SU-DHL-6 (cell line): ENCODE data around the gene GPC2.

Experiments used
- H2AFZ ChIP-seq: fragments of 200-600 bp; sonication (generic); 2 replicates; pipeline ENCODE4 v1.6.1; 2014; ENCODE audit warnings: low read depth, mild to moderate bottlenecking, moderate library complexity, mixed read lengths, antibody characterized with exemption, low read length; ENCODE audit not compliant: severe bottlenecking
- H3F3A ChIP-seq: fragments of 200-600 bp; shearing (Covaris generic); 2 replicates; pipeline ENCODE4 v1.6.0; 2016; ENCODE audit warnings: antibody characterized with exemption, mild to moderate bottlenecking; ENCODE audit not compliant: insufficient read depth
- H3K27ac ChIP-seq: fragments of 200-600 bp; sonication (generic); 2 replicates; pipeline ENCODE4 v1.5.1; 2016; ENCODE audit warnings: low read depth, mild to moderate bottlenecking, low read length, moderate library complexity, mixed read lengths
- H3K27me3 ChIP-seq: fragments of 200-600 bp; sonication (generic), shearing (Covaris generic); 2 replicates; pipeline ENCODE4 v1.6.0; 2014; ENCODE audit warnings: mild to moderate bottlenecking, low read length
- H3K36me3 ChIP-seq: fragments of 200-600 bp; sonication (generic); 2 replicates; pipeline ENCODE4 v1.6.1; 2014; ENCODE audit warnings: mild to moderate bottlenecking, low read length, mixed read lengths
- H3K4me2 ChIP-seq: fragments of 300-600, 200-600 bp; shearing (Covaris generic), sonication (generic); 2 replicates; pipeline ENCODE4 v1.6.0; 2014; ENCODE audit warnings: low read length, low read depth, mild to moderate bottlenecking; ENCODE audit not compliant: poor library complexity, severe bottlenecking
- H3K4me3 ChIP-seq: fragments of 200-600 bp; sonication (generic); 2 replicates; pipeline ENCODE4 v1.5.1; 2014; ENCODE audit warnings: antibody characterized with exemption, low read length, mild to moderate bottlenecking, mixed read lengths; ENCODE audit not compliant: insufficient read depth, poor library complexity, severe bottlenecking
- H3K79me2 ChIP-seq: fragments of 200-600 bp; sonication (generic); 2 replicates; pipeline ENCODE4 v1.6.1; 2014; ENCODE audit warnings: mild to moderate bottlenecking, low read length, moderate library complexity; ENCODE audit not compliant: insufficient read depth
- H3K9ac ChIP-seq: fragments of 200-600 bp; sonication (generic); 2 replicates; pipeline ENCODE4 v1.7.0; 2014; ENCODE audit warnings: mild to moderate bottlenecking, low read length
- H3K9me2 ChIP-seq: fragments of 200-600 bp; sonication (generic); replicated peaks from 2 replicates; pipeline ENCODE4 v1.6.1; 2014; ENCODE audit warnings: low read length; ENCODE audit not compliant: insufficient read depth
- H3K9me3 ChIP-seq: fragments of 200-600 bp; sonication (generic); 2 replicates; pipeline ENCODE4 v1.6.1; 2014; ENCODE audit warnings: low read length, mixed read lengths; ENCODE audit not compliant: insufficient read depth
- H4K20me1 ChIP-seq: fragments of 200-600 bp; sonication (generic); 2 replicates; pipeline ENCODE4 v1.6.1; 2014; ENCODE audit warnings: low read depth, mild to moderate bottlenecking, antibody characterized with exemption, low read length, moderate library complexity, mixed read lengths
- CTCF ChIP-seq: fragments of 200-600 bp; sonication (generic); IDR thresholded peaks from one replicate; pipeline ENCODE4 v1.5.1; 2017; ENCODE audit warnings: antibody characterized with exemption, mild to moderate bottlenecking, low read length, moderate library complexity; ENCODE audit not compliant: insufficient read depth, poor library complexity, severe bottlenecking
- EZH2phosphoT487 ChIP-seq: fragments of 200-600 bp; sonication (generic), shearing (Covaris generic); conservative IDR thresholded peaks from 2 replicates; pipeline ENCODE4 v1.6.1; 2018; ENCODE audit warnings: mild to moderate bottlenecking, antibody characterized with exemption, low read length, moderate library complexity, mixed read lengths

Gene GPC2

DNA sequence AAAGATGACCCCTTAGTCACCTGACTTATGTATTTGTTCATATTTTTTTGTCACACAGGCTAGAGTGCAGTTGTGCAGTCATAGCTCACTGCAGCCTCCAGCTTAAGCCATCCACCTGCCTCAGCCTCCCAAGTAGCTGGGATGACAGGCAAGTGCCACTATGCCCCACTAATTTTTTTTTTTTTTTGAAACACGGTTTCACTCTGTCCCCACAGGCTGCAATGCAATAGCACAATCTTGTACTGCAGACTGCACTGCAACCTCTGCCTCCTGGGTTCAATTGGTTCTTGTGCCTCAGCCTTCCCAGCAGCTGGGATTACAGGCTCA, 48.6 kb downstream of the GPC2 start:
- no peaks in the 10 kb centered on the region for H3K36me3 ChIP-seq
- H3K4me3 ChIP-seq, result no peak overlapping the region
- H3K4me2 ChIP-seq, result no peak overlapping the region
- no peak overlapping the region for H3K9ac ChIP-seq
- TF ChIP-seq EZH2phosphoT487, result no peak
- no peak for TF ChIP-seq CTCF
- no peak overlapping the region for H3K27ac ChIP-seq
- no peak overlapping the region for H2AFZ ChIP-seq
- peaks cover 31% of the 10 kb centered on the region for H3F3A ChIP-seq
- H3K9me2 ChIP-seq, result no peaks in the 10 kb centered on the region
- H3K9me3 ChIP-seq, result no peaks in the 10 kb centered on the region
- no peaks in the 10 kb centered on the region for H3K27me3 ChIP-seq
- no peaks in the 10 kb centered on the region for H4K20me1 ChIP-seq
- peaks cover 14% of the 10 kb centered on the region for H3K79me2 ChIP-seq

DNA sequence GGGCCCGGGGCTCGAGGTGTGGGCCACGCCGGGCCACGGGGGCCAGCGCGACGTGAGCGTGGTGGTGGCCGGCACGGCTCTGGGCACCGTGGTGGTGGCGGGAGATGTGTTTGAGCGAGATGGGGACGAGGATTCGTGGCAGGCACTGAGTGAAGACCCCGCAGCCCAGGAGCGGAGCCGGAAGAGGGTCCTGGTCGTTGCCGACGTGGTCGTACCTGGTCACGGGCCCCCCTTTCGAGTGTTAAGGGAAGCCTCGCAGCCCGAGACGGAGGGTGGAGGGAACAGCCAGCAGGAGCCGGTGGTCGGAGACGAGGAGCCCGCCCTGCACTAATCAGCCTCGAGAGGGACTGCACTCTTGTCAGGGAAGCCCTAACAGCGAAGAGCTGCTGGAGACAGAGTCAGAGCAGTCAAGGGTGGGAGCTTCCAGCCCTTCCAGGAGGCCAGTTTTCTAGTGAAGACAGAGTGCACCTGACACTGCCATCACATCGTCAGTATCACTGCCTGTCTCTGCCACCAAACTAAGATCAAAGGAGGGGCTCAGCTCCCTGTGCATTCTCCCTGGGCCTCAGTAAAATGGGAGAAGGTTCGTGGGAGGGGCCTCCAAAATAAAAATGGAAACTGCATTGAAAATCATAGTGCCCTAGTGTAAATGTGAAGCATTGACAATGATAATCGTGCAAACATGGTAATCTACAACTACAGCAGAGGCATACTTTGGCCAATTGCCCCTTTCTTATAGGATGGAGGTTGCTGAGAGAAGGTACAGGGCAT, 49.1 kb downstream of the GPC2 start:
- no peak overlapping the region for H3K27ac ChIP-seq
- H2AFZ ChIP-seq, result peak overlapping the region; percentile 62

GRCh38 chr7:100126931-100127865, 50.0 kb downstream of the GPC2 start, which contains the start of gene MBLAC1:
TSS of gene MBLAC1 (plus strand) at chr7:100126967. CDS start at chr7:100127396, 429 bp downstream.
- no peaks in the 10 kb centered on the region for H3K9me3 ChIP-seq
- peak within 1 kb of the TSS; percentile 92 for H3K27ac ChIP-seq

More for the DNA sequence above, 49.1 kb downstream of the GPC2 start:
- H4K20me1 ChIP-seq, result no peaks in the 10 kb centered on the region
- no peaks in the 10 kb centered on the region for H3K9me2 ChIP-seq
- peaks cover 31% of the 10 kb centered on the region for H3F3A ChIP-seq
- no peak for TF ChIP-seq EZH2phosphoT487
- no peak for TF ChIP-seq CTCF
- no peaks in the 10 kb centered on the region for H3K9me3 ChIP-seq
- H3K9ac ChIP-seq, result peak overlapping the region; percentile 84
- peak overlapping the region; percentile 71 for H3K4me3 ChIP-seq
- peaks cover 14% of the 10 kb centered on the region for H3K79me2 ChIP-seq
- H3K27me3 ChIP-seq, result no peaks in the 10 kb centered on the region
- no peaks in the 10 kb centered on the region for H3K36me3 ChIP-seq
- H3K4me2 ChIP-seq, result peak overlapping the region; percentile 94

More at GRCh38 chr7:100126931-100127865, 50.0 kb downstream of the GPC2 start, which contains the start of gene MBLAC1:
- peak within 1 kb of the TSS; percentile 62 for H2AFZ ChIP-seq
- H3K4me2 ChIP-seq, result peak within 1 kb of the TSS; percentile 94
- no peaks in the 10 kb centered on the region for H3K9me2 ChIP-seq
- peak within 1 kb of the TSS; percentile 71 for H3K4me3 ChIP-seq
- H3K27me3 ChIP-seq, result no peaks in the 10 kb centered on the region
- no peaks in the 10 kb centered on the region for H4K20me1 ChIP-seq
- peaks cover 31% of the 10 kb centered on the region for H3F3A ChIP-seq
- H3K9ac ChIP-seq, result peak within 1 kb of the TSS; percentile 84
- TF ChIP-seq CTCF (no peak), EZH2phosphoT487 (no peak)
- H3K36me3 ChIP-seq, result no peaks in the 10 kb centered on the region
- peaks cover 14% of the 10 kb centered on the region for H3K79me2 ChIP-seq
